Measurements from ENCODE around the gene RSL1D1.
"Not testable (repeated sequence)": the region's sequence is repeated elsewhere in the genome, so short reads cannot be mapped to it uniquely, and the experiment has no call there.

Gene RSL1D1

GRCh38 chr16:11828696-11829095 lies 22.6 kb downstream of the RSL1D1 start:
- H3K36me3 ChIP-seq (ENCODE audit: insufficient read depth, low read length) = no peaks in the 10 kb centered on the region
- no peaks in the 10 kb centered on the region for H3F3A ChIP-seq (ENCODE audit: low read depth)
- no peak overlapping the region for H3K9ac ChIP-seq (ENCODE audit: low read depth, low read length, poor library complexity, severe bottlenecking)
- H3K9me3 ChIP-seq (ENCODE audit: insufficient read depth, low read depth, low read length) = no peaks in the 10 kb centered on the region
- H3K9me2 ChIP-seq (replicated peaks; ENCODE audit: low read depth, low read length) = no peaks in the 10 kb centered on the region
- no peaks in the 10 kb centered on the region for H3K27me3 ChIP-seq (ENCODE audit: insufficient read depth, low read length, poor library complexity, severe bottlenecking)
- no peaks in the 10 kb centered on the region for H3K79me2 ChIP-seq (ENCODE audit: insufficient read depth, low read length)
- no peak overlapping the region for H3K4me3 ChIP-seq (ENCODE audit: low read length, poor library complexity, severe bottlenecking)
- TF ChIP-seq EZH2phosphoT487 (IDR thresholded peaks at IDR 0.05; ENCODE audit: borderline replicate concordance) = no peak
- TF ChIP-seq, protein P1, sequence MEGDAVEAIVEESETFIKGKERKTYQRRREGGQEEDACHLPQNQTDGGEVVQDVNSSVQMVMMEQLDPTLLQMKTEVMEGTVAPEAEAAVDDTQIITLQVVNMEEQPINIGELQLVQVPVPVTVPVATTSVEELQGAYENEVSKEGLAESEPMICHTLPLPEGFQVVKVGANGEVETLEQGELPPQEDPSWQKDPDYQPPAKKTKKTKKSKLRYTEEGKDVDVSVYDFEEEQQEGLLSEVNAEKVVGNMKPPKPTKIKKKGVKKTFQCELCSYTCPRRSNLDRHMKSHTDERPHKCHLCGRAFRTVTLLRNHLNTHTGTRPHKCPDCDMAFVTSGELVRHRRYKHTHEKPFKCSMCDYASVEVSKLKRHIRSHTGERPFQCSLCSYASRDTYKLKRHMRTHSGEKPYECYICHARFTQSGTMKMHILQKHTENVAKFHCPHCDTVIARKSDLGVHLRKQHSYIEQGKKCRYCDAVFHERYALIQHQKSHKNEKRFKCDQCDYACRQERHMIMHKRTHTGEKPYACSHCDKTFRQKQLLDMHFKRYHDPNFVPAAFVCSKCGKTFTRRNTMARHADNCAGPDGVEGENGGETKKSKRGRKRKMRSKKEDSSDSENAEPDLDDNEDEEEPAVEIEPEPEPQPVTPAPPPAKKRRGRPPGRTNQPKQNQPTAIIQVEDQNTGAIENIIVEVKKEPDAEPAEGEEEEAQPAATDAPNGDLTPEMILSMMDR (conservative IDR thresholded peaks at IDR 0.05; ENCODE audit: low read length) = no peak
- H3K4me2 ChIP-seq (ENCODE audit: low read depth, low read length, poor library complexity, severe bottlenecking) = no peak overlapping the region
- no peaks in the 10 kb centered on the region for H3K4me1 ChIP-seq (ENCODE audit: insufficient read depth, low read length, poor library complexity, severe bottlenecking)
- no peaks in the 10 kb centered on the region for H4K20me1 ChIP-seq (ENCODE audit: insufficient read depth, low read length, poor library complexity, severe bottlenecking)
- no peak overlapping the region for H2AFZ ChIP-seq (ENCODE audit: low read length)

- H3K4me3 ChIP-seq (ENCODE audit: low read length, poor library complexity, severe bottlenecking); H3K9me3 ChIP-seq (ENCODE audit: insufficient read depth, low read depth, low read length); H3F3A ChIP-seq (ENCODE audit: low read depth); H3K4me2 ChIP-seq (ENCODE audit: low read depth, low read length, poor library complexity, severe bottlenecking); H3K9me2 ChIP-seq (replicated peaks; ENCODE audit: low read depth, low read length); H3K9ac ChIP-seq (ENCODE audit: low read depth, low read length, poor library complexity, severe bottlenecking); H3K4me1 ChIP-seq (ENCODE audit: insufficient read depth, low read length, poor library complexity, severe bottlenecking); H3K27me3 ChIP-seq (ENCODE audit: insufficient read depth, low read length, poor library complexity, severe bottlenecking); H3K36me3 ChIP-seq (ENCODE audit: insufficient read depth, low read length); H2AFZ ChIP-seq (ENCODE audit: low read length); H4K20me1 ChIP-seq (ENCODE audit: insufficient read depth, low read length, poor library complexity, severe bottlenecking); H3K79me2 ChIP-seq (ENCODE audit: insufficient read depth, low read length): not testable (repeated sequence)
These were observed 25.7 kb downstream of the RSL1D1 start for GRCh38 chr16:11825520-11826165.

- TF ChIP-seq, protein P1 (conservative IDR thresholded peaks at IDR 0.05; ENCODE audit: low read length) = no peak
- TF ChIP-seq EZH2phosphoT487 (IDR thresholded peaks at IDR 0.05; ENCODE audit: borderline replicate concordance) = no peak
- Histone ChIP-seq H2AFZ (ENCODE audit: low read length) (no peak overlapping the region), H3K4me2 (ENCODE audit: low read depth, low read length, poor library complexity, severe bottlenecking) (no peak overlapping the region), H3F3A (ENCODE audit: low read depth) (no peaks in the 10 kb centered on the region), H4K20me1 (ENCODE audit: insufficient read depth, low read length, poor library complexity, severe bottlenecking) (no peaks in the 10 kb centered on the region), H3K4me1 (ENCODE audit: insufficient read depth, low read length, poor library complexity, severe bottlenecking) (no peaks in the 10 kb centered on the region), H3K9ac (ENCODE audit: low read depth, low read length, poor library complexity, severe bottlenecking) (no peak overlapping the region), H3K27me3 (ENCODE audit: insufficient read depth, low read length, poor library complexity, severe bottlenecking) (no peaks in the 10 kb centered on the region), H3K36me3 (ENCODE audit: insufficient read depth, low read length) (no peaks in the 10 kb centered on the region), H3K4me3 (ENCODE audit: low read length, poor library complexity, severe bottlenecking) (no peak overlapping the region), H3K9me2 (replicated peaks; ENCODE audit: low read depth, low read length) (no peaks in the 10 kb centered on the region), H3K9me3 (ENCODE audit: insufficient read depth, low read depth, low read length) (no peaks in the 10 kb centered on the region), H3K79me2 (ENCODE audit: insufficient read depth, low read length) (no peaks in the 10 kb centered on the region)
These were observed 27.0 kb downstream of the RSL1D1 start for GRCh38 chr16:11824362-11824761.

- not testable (repeated sequence) for H3K9me2 ChIP-seq (replicated peaks; ENCODE audit: low read depth, low read length); H3K9me3 ChIP-seq (ENCODE audit: insufficient read depth, low read depth, low read length); H3K9ac ChIP-seq (ENCODE audit: low read depth, low read length, poor library complexity, severe bottlenecking); H4K20me1 ChIP-seq (ENCODE audit: insufficient read depth, low read length, poor library complexity, severe bottlenecking); H3K36me3 ChIP-seq (ENCODE audit: insufficient read depth, low read length); H3K27me3 ChIP-seq (ENCODE audit: insufficient read depth, low read length, poor library complexity, severe bottlenecking); H2AFZ ChIP-seq (ENCODE audit: low read length); H3K4me3 ChIP-seq (ENCODE audit: low read length, poor library complexity, severe bottlenecking); H3K4me1 ChIP-seq (ENCODE audit: insufficient read depth, low read length, poor library complexity, severe bottlenecking); H3F3A ChIP-seq (ENCODE audit: low read depth); H3K79me2 ChIP-seq (ENCODE audit: insufficient read depth, low read length); H3K4me2 ChIP-seq (ENCODE audit: low read depth, low read length, poor library complexity, severe bottlenecking)
These were observed 27.7 kb downstream of the RSL1D1 start for GRCh38 chr16:11823645-11824044.

Data from Loucy (cell line).